ENCODE results near the gene FARSA. TPM values are rescaled to one million over a fixed set of nuclear protein-coding genes. Genes with fewer than 3 reads are reported as not detected.
A peak's percentile ranks its signal among the peaks of the same experiment; 100 is the strongest.

The FARSA gene
- total and polyA plus RNA-seq, 2 of the 4 experiments (the other 2 are of a cell fraction) = 49.3 to 80.9 TPM

DNA sequence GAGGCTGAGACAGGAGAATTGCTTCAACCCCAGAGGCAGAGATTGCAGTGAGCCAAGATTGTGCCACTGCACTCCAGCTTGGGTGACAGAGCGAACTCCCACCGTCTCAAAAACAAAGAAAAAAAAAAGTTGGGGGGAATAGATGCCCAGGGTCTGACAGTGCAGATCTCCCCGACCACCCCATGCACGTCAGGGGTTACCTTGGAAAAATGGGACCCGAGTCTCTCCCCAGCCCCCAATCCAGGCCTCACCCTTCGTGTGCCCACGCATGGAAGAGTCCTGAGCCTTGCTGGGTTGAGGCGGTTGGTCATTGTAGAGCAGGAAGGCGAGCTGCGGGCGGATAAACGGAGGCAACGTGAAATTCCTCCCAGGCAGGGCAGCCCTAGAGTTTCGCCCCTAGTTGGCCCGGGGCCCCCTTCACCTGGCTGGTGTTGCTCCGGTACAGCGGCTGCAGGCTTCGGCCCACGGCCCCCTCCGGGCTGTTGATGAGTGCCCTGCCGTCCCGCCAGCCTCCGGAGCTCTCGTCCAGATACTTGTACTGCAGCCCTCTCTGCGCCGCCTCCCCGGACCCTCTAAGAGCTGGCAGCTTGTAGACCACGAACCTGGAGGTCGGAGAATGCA is 52.9 kb downstream of the FARSA start:
- no peak overlapping the region for H3K18ac ChIP-seq (ENCODE audit: low read depth, low read length)
- peak overlapping the region; percentile 81 for H3K4me2 ChIP-seq (ENCODE audit: low read depth, low read length)
- no peak overlapping the region for H2BK5ac ChIP-seq (ENCODE audit: low read depth, low read length, poor library complexity, severe bottlenecking)
- H3K9ac ChIP-seq (ENCODE audit: low read depth, low read length) = peak overlapping the region; percentile 36
- BruUV-seq (replicated peaks) = no TSS peak
- H3K9me1 ChIP-seq (ENCODE audit: insufficient read depth, low read length) = peaks cover 5% of the 10 kb centered on the region; the same call in 1 of the 2 replicates
- peaks cover 0 to 7% of the 10 kb centered on the region in 2 experiments; a peak in 1 of 4 replicates for H3K79me1 ChIP-seq (ENCODE audit: low read depth in 1 of 2, low read length in 2 of 2)
- no peak overlapping the region for H4K5ac ChIP-seq (ENCODE audit: low read depth, low read length)
- H2AK9ac ChIP-seq (replicated peaks; ENCODE audit: low read depth, low read length, poor library complexity) = peak overlapping the region; percentile 80
- peak overlapping the region; percentile 7; the same call in 1 of the 2 replicates for H3K14ac ChIP-seq (replicated peaks; ENCODE audit: low read depth, low read length)
- peak overlapping the region; percentile 99 for H2AFZ ChIP-seq (replicated peaks; ENCODE audit: low read length, poor library complexity)
- dilution Hi-C loops (cut with HindIII; ENCODE audit: low sequenced_read_pairs, unreplicated experiment) (no loop called here), in situ Hi-C loops (cut with MboI; ENCODE audit: low sequenced_read_pairs) (no loop called here), intact Hi-C loops (cut with micrococcal nuclease) (no loop called here)
- TF ChIP-seq SMC3 (IDR thresholded peaks at IDR 0.05; ENCODE audit: low read depth, low read length) (no peak), MAZ (IDR thresholded peaks at IDR 0.05; ENCODE audit: borderline replicate concordance, low read depth, low read length) (no peak), FOS (IDR thresholded peaks at IDR 0.05; ENCODE audit: low read depth, low read length) (no peak), RAD21 (IDR thresholded peaks at IDR 0.05; ENCODE audit: low read length) (no peak)
- TF ChIP-seq, protein P1, sequence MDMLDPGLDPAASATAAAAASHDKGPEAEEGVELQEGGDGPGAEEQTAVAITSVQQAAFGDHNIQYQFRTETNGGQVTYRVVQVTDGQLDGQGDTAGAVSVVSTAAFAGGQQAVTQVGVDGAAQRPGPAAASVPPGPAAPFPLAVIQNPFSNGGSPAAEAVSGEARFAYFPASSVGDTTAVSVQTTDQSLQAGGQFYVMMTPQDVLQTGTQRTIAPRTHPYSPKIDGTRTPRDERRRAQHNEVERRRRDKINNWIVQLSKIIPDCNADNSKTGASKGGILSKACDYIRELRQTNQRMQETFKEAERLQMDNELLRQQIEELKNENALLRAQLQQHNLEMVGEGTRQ (IDR thresholded peaks at IDR 0.05; ENCODE audit: low read depth, low read length) = no peak
- no peak overlapping the region; the same call in 1 of the 2 replicates for H3K23ac ChIP-seq (ENCODE audit: low read depth, low read length)
- H3K36me3 ChIP-seq (ENCODE audit: control insufficient read depth, insufficient read depth, low read length) = peaks cover 12% of the 10 kb centered on the region; the same call in 1 of the 2 replicates
- no peak overlapping the region for H2BK15ac ChIP-seq (ENCODE audit: low read depth, low read length)
- H2BK120ac ChIP-seq (ENCODE audit: low read depth, low read length) = no peak overlapping the region
- peaks cover 13% of the 10 kb centered on the region for H3K9me3 ChIP-seq (ENCODE audit: control insufficient read depth, insufficient read depth, low read length)
- CTCF ChIA-PET = interaction anchor here (0.6 kb wide), 1 partner anchor 12 kb away, joined by 8 read pairs; no protein-coding TSS in a partner anchor
- peak overlapping the region; percentile 28 to 66; a peak in 2 of 4 replicates for H4K8ac ChIP-seq (ENCODE audit: low read depth in 2 of 2, low read length in 2 of 2)
- H4K20me1 ChIP-seq (ENCODE audit: insufficient read depth, low read length) = no peaks in the 10 kb centered on the region
- peak overlapping the region; percentile 61 for H3K4me3 ChIP-seq (ENCODE audit: insufficient read depth, low read depth, low read length)
- 11% methylated on average over 16 of the region's 29 CpGs; no CpG with 5 or more reads in 1 of the 2 experiments for WGBS, 2 experiments (ENCODE audit: extremely low coverage in 2 of 2, insufficient read length in 1 of 2)
- H2AK5ac ChIP-seq (ENCODE audit: low read depth, low read length) = no peak overlapping the region
- H2BK20ac ChIP-seq (ENCODE audit: low read depth, low read length) = no peak overlapping the region
- POLR2A ChIA-PET (ENCODE audit: unreplicated experiment) = no interaction called here
- peak overlapping the region; percentile 2; the same call in 1 of the 2 replicates for H3K27ac ChIP-seq (ENCODE audit: insufficient read depth, low read length)
- peaks cover 16% of the 10 kb centered on the region for H3K27me3 ChIP-seq (ENCODE audit: control insufficient read depth, insufficient read depth, low read length)
- H3K4ac ChIP-seq (ENCODE audit: low read depth, low read length) = peak overlapping the region; percentile 43; the same call in 1 of the 2 replicates
- peak; percentile 6 for DNase-seq
- peak; percentile 53 for ATAC-seq (ENCODE audit: low read depth)
- H4K91ac ChIP-seq (ENCODE audit: insufficient read depth, low read depth, low read length) = no peak overlapping the region
- peak overlapping the region; percentile 21; the same call in 1 of the 2 replicates for H3K56ac ChIP-seq (ENCODE audit: extremely low read depth, insufficient read depth, low read length)
- H3K4me1 ChIP-seq (ENCODE audit: control insufficient read depth, insufficient read depth, low read length) = peaks cover 5% of the 10 kb centered on the region; the same call in 1 of the 2 replicates

All from IMR-90 (cell line).